SK-N-SH (cell line): ENCODE data around the gene IL1RL2. TPM values are rescaled to one million over a fixed set of nuclear protein-coding genes. Genes with fewer than 3 reads are reported as not detected.
A peak's percentile ranks its signal among the peaks of the same experiment; 100 is the strongest.

Experiments
- CTCF ChIA-PET: fragments of 300-600, 350-600 bp; formaldehyde crosslinking; extraction: SDS; loops from one replicate; lab custom pipeline; 2021; lab: Yijun Ruan, JAX
- POLR2A ChIA-PET: fragments of 350-600 bp; sonication (Branson Sonifier 250); formaldehyde crosslinking; extraction: SDS; loops from one replicate; lab custom pipeline; 2020; ENCODE audit warnings: antibody characterized with exemption, inconsistent platforms; lab: Yijun Ruan, JAX
- DNase-seq: peaks from one replicate; pipeline ENCODE4 v3.0.0; 2012
- H2AFZ ChIP-seq: fragments of 200-600 bp; sonication (generic); 2 replicates; pipeline ENCODE4 v1.8.1; 2016; ENCODE audit warnings: antibody characterized with exemption, mild to moderate bottlenecking, low read depth
- H3F3A ChIP-seq: fragments of 200-600 bp; sonication (generic); replicated peaks from 2 replicates; pipeline ENCODE3; 2016; ENCODE audit warnings: antibody characterized with exemption, mild to moderate bottlenecking; ENCODE audit not compliant: insufficient read depth
- H3K27ac ChIP-seq, 2 experiments: fragments of 200-500 bp in 1 of 2; fragments of 200-600 bp in 1 of 2; sonication (Bioruptor generic) in 1 of 2; sonication (generic), shearing (Covaris generic) in 1 of 2; 2 replicates each; pipeline versions ENCODE4 v1.5.1 to v1.6.1; 2014 to 2016; ENCODE audit warnings: low read depth in 2 of 2, inconsistent platforms in 1 of 2, low read length in 1 of 2, mild to moderate bottlenecking in 1 of 2, mixed read lengths in 1 of 2
- H3K27me3 ChIP-seq: fragments of 200-600 bp; sonication (generic), shearing (Covaris generic); 2 replicates; pipeline ENCODE4 v1.6.1; 2016; ENCODE audit warnings: mixed run types; ENCODE audit not compliant: insufficient read depth
- H3K36me3 ChIP-seq, 2 experiments: fragments of 200-500 bp in 1 of 2; fragments of 200-600 bp in 1 of 2; sonication (Bioruptor generic) in 1 of 2; sonication (generic) in 1 of 2; replicated peaks in 1 of 2; 2 replicates each; pipeline versions ENCODE3 to v1.5.1; 2014 to 2016; ENCODE audit warnings: low read length in 1 of 2, mild to moderate bottlenecking in 1 of 2; ENCODE audit not compliant: insufficient read depth in 2 of 2, control insufficient read depth in 1 of 2
- H3K4me1 ChIP-seq, 2 experiments: fragments of 200-500 bp in 1 of 2; fragments of 200-600 bp in 1 of 2; sonication (Bioruptor generic) in 1 of 2; sonication (generic), shearing (Covaris generic) in 1 of 2; 2 replicates each; pipeline versions ENCODE4 v1.5.1 to v1.6.1; 2014 to 2016; ENCODE audit warnings: low read depth in 1 of 2, low read length in 1 of 2, mixed run types in 1 of 2; ENCODE audit not compliant: insufficient read depth in 2 of 2, control insufficient read depth in 1 of 2
- H3K4me2 ChIP-seq: fragments of 200-600 bp; sonication (generic), shearing (Covaris generic); 2 replicates; pipeline ENCODE4 v1.6.1; 2017; ENCODE audit warnings: mixed run types
- H3K4me3 ChIP-seq, 2 experiments: fragments of 200-500 bp in 1 of 2; fragments of 200-600 bp in 1 of 2; sonication (Bioruptor generic) in 1 of 2; sonication (generic), shearing (Covaris generic) in 1 of 2; 2 replicates each; pipeline versions ENCODE4 v1.5.1 to v1.8.1; 2014 to 2016; ENCODE audit warnings: low read depth in 2 of 2, inconsistent platforms in 1 of 2, low read length in 1 of 2, mild to moderate bottlenecking in 1 of 2, mixed read lengths in 1 of 2, moderate library complexity in 1 of 2
- H3K79me2 ChIP-seq: fragments of 200-600 bp; sonication (generic); 2 replicates; pipeline ENCODE4 v1.8.1; 2017; ENCODE audit warnings: mild to moderate bottlenecking; ENCODE audit not compliant: insufficient read depth
- H3K9ac ChIP-seq: fragments of 200-600 bp; sonication (generic); 2 replicates; pipeline ENCODE4 v1.6.1; 2017; ENCODE audit warnings: mixed run types
- H3K9me2 ChIP-seq: fragments of 200-600 bp; sonication (generic); 2 replicates; pipeline ENCODE4 v1.6.1; 2017; ENCODE audit warnings: mixed run types
- H3K9me3 ChIP-seq: fragments of 200-600 bp; sonication (generic); 2 replicates; pipeline ENCODE4 v1.6.1; 2017; ENCODE audit warnings: mixed run types, mild to moderate bottlenecking, moderate library complexity
- H4K20me1 ChIP-seq: fragments of 200-600 bp; sonication (generic); 2 replicates; pipeline ENCODE4 v1.6.1; 2017; ENCODE audit warnings: mild to moderate bottlenecking, mixed run types; ENCODE audit not compliant: insufficient read depth
- ELF1 ChIP-seq: IDR thresholded peaks from 2 replicates; pipeline ENCODE4 v1.4.0; 2012
- RCOR1 ChIP-seq: fragments of 150-350 bp; IDR thresholded peaks from 2 replicates; pipeline ENCODE4 v1.6.1; 2017; ENCODE audit warnings: antibody characterized with exemption, low read length
- RFX5 ChIP-seq: IDR thresholded peaks from 2 replicates; pipeline ENCODE4 v1.6.1; 2012; ENCODE audit warnings: mild to moderate bottlenecking, improper control_type of control experiment, low read length
- WGBS: methylation state at CpG from one replicate; pipeline ENCODE4 v1.1.6; 2017; ENCODE audit warnings: low lambda C conversion rate; 5-methylcytosine and 5-hydroxymethylcytosine counted together
- polyA plus RNA-seq, 3 experiments: library from polyadenylated mRNA; depleted of rRNA; stranded (reverse); fragments of >200 nt; gene quantifications; 2 replicates each; pipeline ENCODE4 v1.2.3, GENCODE V29; 2012
- TF ChIP-seq, protein P1 (sequence below): IDR thresholded peaks from 2 replicates; pipeline ENCODE4 v1.4.0; 2012; ENCODE audit warnings: low read depth, borderline replicate concordance
- TF ChIP-seq, protein P2 (sequence below): fragments of 200-600 bp; sonication (generic); IDR thresholded peaks from 2 replicates; pipeline ENCODE4 v1.6.1; 2017; ENCODE audit warnings: antibody characterized with exemption, mild to moderate bottlenecking, moderate library complexity
- TF ChIP-seq, protein P3 (sequence below): IDR thresholded peaks from 2 replicates; pipeline ENCODE4; 2012

Gene IL1RL2
- polyA plus RNA-seq, 1 of the 3 experiments (the other 2 are of a cell fraction), result 0.05 TPM

GRCh38 chr2:102251042-102251848 is 64.4 kb downstream of the IL1RL2 start:
- no peaks in the 10 kb centered on the region for H3K9me3 ChIP-seq
- CTCF ChIA-PET, result interaction anchor here (0.6 to 2.5 kb wide), 5 partner anchors 11 to 251 kb away, joined by 3 to 18 read pairs (median 4); no protein-coding TSS in a partner anchor

GRCh38 chr2:102251849-102252203 is 65.0 kb downstream of the IL1RL2 start:
- no peaks in the 10 kb centered on the region for H3K9me3 ChIP-seq
- TF ChIP-seq, protein P1, sequence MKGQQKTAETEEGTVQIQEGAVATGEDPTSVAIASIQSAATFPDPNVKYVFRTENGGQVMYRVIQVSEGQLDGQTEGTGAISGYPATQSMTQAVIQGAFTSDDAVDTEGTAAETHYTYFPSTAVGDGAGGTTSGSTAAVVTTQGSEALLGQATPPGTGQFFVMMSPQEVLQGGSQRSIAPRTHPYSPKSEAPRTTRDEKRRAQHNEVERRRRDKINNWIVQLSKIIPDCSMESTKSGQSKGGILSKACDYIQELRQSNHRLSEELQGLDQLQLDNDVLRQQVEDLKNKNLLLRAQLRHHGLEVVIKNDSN, result no peak
- no peak for TF ChIP-seq ELF1
- no peak for TF ChIP-seq RCOR1
- TF ChIP-seq RFX5, result no peak
- TF ChIP-seq, all 33 proteins: peak for 0
- H2AFZ ChIP-seq, result no peak overlapping the region
- H3K27ac ChIP-seq, result no peak overlapping the region
- no peaks in the 10 kb centered on the region for H3K9me2 ChIP-seq
- no peak for DNase-seq
- no peaks in the 10 kb centered on the region for H4K20me1 ChIP-seq
- no peaks in the 10 kb centered on the region for H3K36me3 ChIP-seq
- H3K79me2 ChIP-seq, result no peaks in the 10 kb centered on the region
- no peak overlapping the region for H3K4me2 ChIP-seq
- H3K4me3 ChIP-seq, result no peak overlapping the region; a peak in 1 of 4 replicates
- POLR2A ChIA-PET, result no interaction called here
- peaks cover 8% of the 10 kb centered on the region for H3F3A ChIP-seq
- CTCF ChIA-PET, result interaction anchor here (0.6 to 2.5 kb wide), 4 partner anchors 11 to 252 kb away, joined by 3 to 18 read pairs (median 4); no protein-coding TSS in a partner anchor
- WGBS, result 9% methylated on average over 1 of the region's 1 CpG
- no peaks in the 10 kb centered on the region for H3K4me1 ChIP-seq
- no peak overlapping the region for H3K9ac ChIP-seq
- no peaks in the 10 kb centered on the region for H3K27me3 ChIP-seq

More at GRCh38 chr2:102251042-102251848, 64.4 kb downstream of the IL1RL2 start:
- DNase-seq, result peak; percentile 45
- Histone ChIP-seq H3K36me3 (no peaks in the 10 kb centered on the region), H3K9ac (no peak overlapping the region), H3K79me2 (no peaks in the 10 kb centered on the region), H3K4me2 (peak overlapping the region; percentile 72), H2AFZ (peak overlapping the region; percentile 96; the same call in 1 of the 2 replicates), H4K20me1 (no peaks in the 10 kb centered on the region), H3K4me3 (peak overlapping the region; percentile 45 to 56), H3K27ac (no peak overlapping the region), H3K9me2 (no peaks in the 10 kb centered on the region), H3F3A (peaks cover 8% of the 10 kb centered on the region), H3K4me1 (no peaks in the 10 kb centered on the region), H3K27me3 (no peaks in the 10 kb centered on the region)
- POLR2A ChIA-PET, result no interaction called here
- TF ChIP-seq, protein P2, sequence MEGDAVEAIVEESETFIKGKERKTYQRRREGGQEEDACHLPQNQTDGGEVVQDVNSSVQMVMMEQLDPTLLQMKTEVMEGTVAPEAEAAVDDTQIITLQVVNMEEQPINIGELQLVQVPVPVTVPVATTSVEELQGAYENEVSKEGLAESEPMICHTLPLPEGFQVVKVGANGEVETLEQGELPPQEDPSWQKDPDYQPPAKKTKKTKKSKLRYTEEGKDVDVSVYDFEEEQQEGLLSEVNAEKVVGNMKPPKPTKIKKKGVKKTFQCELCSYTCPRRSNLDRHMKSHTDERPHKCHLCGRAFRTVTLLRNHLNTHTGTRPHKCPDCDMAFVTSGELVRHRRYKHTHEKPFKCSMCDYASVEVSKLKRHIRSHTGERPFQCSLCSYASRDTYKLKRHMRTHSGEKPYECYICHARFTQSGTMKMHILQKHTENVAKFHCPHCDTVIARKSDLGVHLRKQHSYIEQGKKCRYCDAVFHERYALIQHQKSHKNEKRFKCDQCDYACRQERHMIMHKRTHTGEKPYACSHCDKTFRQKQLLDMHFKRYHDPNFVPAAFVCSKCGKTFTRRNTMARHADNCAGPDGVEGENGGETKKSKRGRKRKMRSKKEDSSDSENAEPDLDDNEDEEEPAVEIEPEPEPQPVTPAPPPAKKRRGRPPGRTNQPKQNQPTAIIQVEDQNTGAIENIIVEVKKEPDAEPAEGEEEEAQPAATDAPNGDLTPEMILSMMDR, result peak; percentile 52; the same call in 1 of the 2 replicates
- TF ChIP-seq, protein P3, sequence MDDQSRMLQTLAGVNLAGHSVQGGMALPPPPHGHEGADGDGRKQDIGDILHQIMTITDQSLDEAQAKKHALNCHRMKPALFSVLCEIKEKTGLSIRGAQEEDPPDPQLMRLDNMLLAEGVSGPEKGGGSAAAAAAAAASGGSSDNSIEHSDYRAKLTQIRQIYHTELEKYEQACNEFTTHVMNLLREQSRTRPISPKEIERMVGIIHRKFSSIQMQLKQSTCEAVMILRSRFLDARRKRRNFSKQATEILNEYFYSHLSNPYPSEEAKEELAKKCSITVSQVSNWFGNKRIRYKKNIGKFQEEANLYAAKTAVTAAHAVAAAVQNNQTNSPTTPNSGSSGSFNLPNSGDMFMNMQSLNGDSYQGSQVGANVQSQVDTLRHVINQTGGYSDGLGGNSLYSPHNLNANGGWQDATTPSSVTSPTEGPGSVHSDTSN, result no peak
- 13% methylated on average over 30 of the region's 52 CpGs for WGBS
